Ishikawa (cell line): ENCODE measurements around the gene OR13J1.

Experiments
- CEBPB ChIP-seq: IDR thresholded peaks from 2 replicates; pipeline ENCODE4 v1.6.1; 2012
- CREB1 ChIP-seq: IDR thresholded peaks from 2 replicates; pipeline ENCODE4 v1.6.1; 2012; ENCODE audit warnings: low read depth
- EGR1 ChIP-seq: IDR thresholded peaks from 2 replicates; pipeline ENCODE4 v1.6.1; 2012
- EP300 ChIP-seq: IDR thresholded peaks from 2 replicates; pipeline ENCODE4 v1.6.1; 2012; ENCODE audit warnings: borderline replicate concordance
- FOXM1 ChIP-seq: IDR thresholded peaks from 2 replicates; pipeline ENCODE4 v1.6.1; 2012; ENCODE audit warnings: low read depth, borderline replicate concordance
- NFIC ChIP-seq: IDR thresholded peaks from 2 replicates; pipeline ENCODE4 v1.6.1; 2012
- RAD21 ChIP-seq: IDR thresholded peaks from 2 replicates; pipeline ENCODE4 v1.6.1; 2012; ENCODE audit warnings: low read depth
- REST ChIP-seq: IDR thresholded peaks from 2 replicates; pipeline ENCODE4 v1.6.1; 2012; ENCODE audit warnings: low read depth, mild to moderate bottlenecking
- TAF1 ChIP-seq: IDR thresholded peaks from 2 replicates; pipeline ENCODE4 v1.6.1; 2012; ENCODE audit warnings: low read depth, mild to moderate bottlenecking
- TCF12 ChIP-seq: IDR thresholded peaks from 2 replicates; pipeline ENCODE4 v1.6.1; 2012; ENCODE audit warnings: low read depth
- TEAD4 ChIP-seq: IDR thresholded peaks from 2 replicates; pipeline ENCODE4 v1.6.1; 2012
- USF1 ChIP-seq: IDR thresholded peaks from 2 replicates; pipeline ENCODE4 v1.6.1; 2012
- YY1 ChIP-seq: IDR thresholded peaks from 2 replicates; pipeline ENCODE4 v1.6.1; 2012; ENCODE audit warnings: low read depth
- ZBTB7A ChIP-seq: IDR thresholded peaks from 2 replicates; pipeline ENCODE4 v1.6.1; 2012; ENCODE audit warnings: low read depth
- TF ChIP-seq, protein P1 (sequence below): IDR thresholded peaks from 2 replicates; pipeline ENCODE4 v1.6.1; 2012

The OR13J1 gene

DNA sequence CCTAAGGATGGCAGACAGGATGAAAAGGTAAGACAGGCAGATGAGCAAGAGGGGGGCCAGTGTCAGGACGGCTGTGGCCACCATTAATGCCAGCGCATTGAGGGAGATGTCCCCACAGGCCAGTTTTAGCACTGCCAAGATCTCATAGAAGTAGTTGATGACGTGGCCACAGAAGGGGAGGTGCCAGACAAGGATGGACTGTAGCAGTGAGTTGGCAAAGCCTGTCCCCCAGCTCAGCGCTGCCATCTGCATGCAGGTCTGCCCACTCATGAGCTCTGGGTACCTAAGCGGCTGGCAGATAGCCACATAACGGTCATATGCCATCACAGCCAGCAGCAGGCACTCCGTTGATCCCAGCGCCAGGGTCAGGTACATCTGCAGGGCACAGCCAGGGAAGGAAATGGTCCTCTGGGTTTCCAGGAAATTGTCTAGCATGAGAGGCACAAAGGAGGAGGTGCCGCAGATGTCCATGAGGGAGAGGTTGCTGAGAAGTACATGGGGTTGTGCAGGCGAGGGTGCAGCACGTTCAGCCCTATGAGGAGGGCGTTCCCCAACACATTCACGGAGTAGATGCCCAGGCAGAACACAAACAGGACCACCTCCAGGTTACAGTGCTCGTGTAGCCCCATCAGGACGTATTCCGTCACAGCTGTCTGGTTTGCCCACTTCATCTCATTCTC is 10.8 kb downstream of the OR13J1 start:
- no peak for TF ChIP-seq CEBPB
- TF ChIP-seq FOXM1: no peak
- no peak for TF ChIP-seq REST
- no peak for TF ChIP-seq TEAD4
- TF ChIP-seq NFIC: no peak
- no peak for TF ChIP-seq YY1
- TF ChIP-seq TAF1: no peak
- no peak for TF ChIP-seq RAD21
- TF ChIP-seq CREB1: no peak
- TF ChIP-seq TCF12: no peak
- TF ChIP-seq EP300: no peak
- no peak for TF ChIP-seq ZBTB7A
- TF ChIP-seq, protein P1, sequence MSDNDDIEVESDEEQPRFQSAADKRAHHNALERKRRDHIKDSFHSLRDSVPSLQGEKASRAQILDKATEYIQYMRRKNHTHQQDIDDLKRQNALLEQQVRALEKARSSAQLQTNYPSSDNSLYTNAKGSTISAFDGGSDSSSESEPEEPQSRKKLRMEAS: no peak

GRCh38 chr9:35858458-35858857 is 11.7 kb downstream of the OR13J1 start:
- TF ChIP-seq NFIC (no peak), USF1 (no peak), RAD21 (no peak), TCF12 (no peak), REST (no peak), TAF1 (no peak), TEAD4 (no peak), CREB1 (no peak), ZBTB7A (no peak), FOXM1 (no peak), EGR1 (no peak), CEBPB (no peak), EP300 (no peak), YY1 (no peak)
- TF ChIP-seq, protein P1: no peak

- TF ChIP-seq TAF1: no peak
- TF ChIP-seq TEAD4: no peak
- TF ChIP-seq USF1: no peak
- TF ChIP-seq REST: no peak
- TF ChIP-seq FOXM1: no peak
- no peak for TF ChIP-seq EP300
- TF ChIP-seq EGR1: no peak
- TF ChIP-seq, protein P1: no peak
- no peak for TF ChIP-seq TCF12
- no peak for TF ChIP-seq RAD21
- TF ChIP-seq CEBPB: no peak
- TF ChIP-seq ZBTB7A: no peak
- no peak for TF ChIP-seq YY1
- TF ChIP-seq NFIC: no peak
- TF ChIP-seq CREB1: no peak
Observed at GRCh38 chr9:35856882-35857281, 13.3 kb downstream of the OR13J1 start.

DNA sequence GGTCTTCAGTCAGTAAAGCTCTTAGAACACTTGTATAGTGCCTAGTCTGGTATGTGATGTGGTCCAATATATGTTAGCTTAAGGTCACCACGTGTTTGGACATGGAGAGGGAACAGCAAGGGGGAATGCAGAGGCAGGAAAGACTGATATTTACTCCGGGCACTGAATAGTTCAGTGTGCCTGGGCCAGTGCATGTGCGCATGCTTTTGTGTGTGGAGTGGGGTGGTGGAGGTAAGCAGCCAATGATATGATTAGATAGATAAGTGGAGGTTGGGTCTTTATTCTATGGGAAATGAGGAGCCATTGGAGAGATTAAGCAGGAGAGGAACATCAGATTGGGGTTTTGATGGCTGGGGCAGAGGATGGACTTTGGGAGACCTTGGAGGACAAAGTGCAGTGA is 14.0 kb downstream of the OR13J1 start:
- TF ChIP-seq NFIC: no peak
- no peak for TF ChIP-seq ZBTB7A
- TF ChIP-seq EGR1: no peak
- no peak for TF ChIP-seq RAD21
- TF ChIP-seq TAF1: no peak
- no peak for TF ChIP-seq FOXM1
- TF ChIP-seq YY1: no peak
- TF ChIP-seq TEAD4: no peak
- no peak for TF ChIP-seq TCF12
- TF ChIP-seq EP300: no peak
- TF ChIP-seq USF1: no peak
- no peak for TF ChIP-seq CEBPB
- TF ChIP-seq, protein P1: no peak
- TF ChIP-seq REST: no peak
- no peak for TF ChIP-seq CREB1
